ENCODE measurements around the gene STK25.

- no peak for TF ChIP-seq CTCF (IDR thresholded peaks at IDR 0.05; ENCODE audit: insufficient read depth, low read depth, low read length)
- TF ChIP-seq EZH2 (IDR thresholded peaks at IDR 0.05; ENCODE audit: insufficient read depth, low read length), result no peak
Observed at GRCh38 chr2:241535871-241536655, 27.7 kb upstream of the STK25 start.
